ENCODE measurements around the gene POTEM.
"Not testable (repeated sequence)": the region's sequence is repeated elsewhere in the genome, so short reads cannot be mapped to it uniquely, and the experiment has no call there.

POTEM gene

DNA sequence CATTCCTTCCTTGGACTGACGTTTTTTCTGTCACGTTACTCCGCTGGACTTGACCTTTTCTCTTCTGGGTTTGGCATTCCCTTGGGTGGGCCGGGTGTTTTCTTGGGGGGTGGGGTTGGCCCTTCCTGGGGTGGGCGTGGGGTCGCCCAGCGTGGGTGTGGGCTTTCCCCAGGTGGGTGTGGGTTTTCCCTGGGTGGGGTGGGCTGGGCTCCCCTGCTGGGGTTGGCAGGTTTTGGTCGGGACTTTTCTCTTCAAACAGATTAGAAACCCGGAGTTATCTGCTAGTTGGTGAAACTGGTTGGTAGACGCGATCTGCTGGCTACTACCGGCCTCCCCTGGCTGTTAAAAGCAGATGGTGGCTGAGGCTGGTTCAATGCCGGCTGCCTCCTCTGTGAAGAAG, at the start of gene POTEM:
Gene POTEM (plus strand): TSS at position 301 of the 400 bp plus-strand sequence. CDS start 52 bp downstream, at position 353.
- not testable (repeated sequence) for DNase-seq

DNA sequence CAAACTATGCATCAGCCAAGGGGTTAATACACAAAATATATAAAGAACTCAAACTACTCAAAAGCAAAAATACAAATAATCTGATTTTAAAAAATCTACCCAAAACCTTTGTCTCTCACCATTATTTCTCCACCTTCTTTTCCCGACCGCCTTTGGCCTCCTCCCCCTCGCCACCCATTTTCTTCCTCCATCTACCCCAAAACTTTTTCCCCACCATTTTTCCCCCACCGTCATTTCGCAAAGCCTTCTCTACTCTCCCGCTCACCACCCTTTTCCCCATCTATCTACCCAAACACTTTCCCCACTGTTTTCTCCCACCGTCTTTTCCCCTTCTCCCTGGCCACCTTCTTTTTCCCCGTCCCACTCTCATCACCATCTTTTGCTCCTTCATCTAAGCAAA, 48.9 kb upstream of the POTEM start:
- DNase-seq = not testable (repeated sequence)

DNA sequence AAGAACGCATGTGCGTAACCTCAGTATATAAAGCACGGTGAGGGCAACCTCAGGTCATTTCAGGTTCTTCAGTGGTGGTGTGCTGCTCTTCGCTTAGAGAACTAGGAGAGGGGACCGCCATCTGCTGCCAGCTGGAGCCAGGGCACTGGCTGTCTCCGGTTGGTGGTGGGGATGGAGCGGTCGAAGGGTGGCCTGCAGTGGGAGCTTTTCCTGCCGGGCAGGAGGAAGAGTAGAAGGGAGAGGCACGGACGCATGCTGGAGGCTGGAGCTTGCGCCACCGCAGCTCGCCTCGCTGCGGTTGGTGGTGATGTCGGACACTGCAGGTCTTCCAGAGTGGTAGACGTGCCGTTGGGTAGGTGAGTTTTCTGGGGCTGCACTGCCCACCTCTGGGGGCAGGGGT, 47.2 kb upstream of the POTEM start:
- not testable (repeated sequence) for DNase-seq

DNA sequence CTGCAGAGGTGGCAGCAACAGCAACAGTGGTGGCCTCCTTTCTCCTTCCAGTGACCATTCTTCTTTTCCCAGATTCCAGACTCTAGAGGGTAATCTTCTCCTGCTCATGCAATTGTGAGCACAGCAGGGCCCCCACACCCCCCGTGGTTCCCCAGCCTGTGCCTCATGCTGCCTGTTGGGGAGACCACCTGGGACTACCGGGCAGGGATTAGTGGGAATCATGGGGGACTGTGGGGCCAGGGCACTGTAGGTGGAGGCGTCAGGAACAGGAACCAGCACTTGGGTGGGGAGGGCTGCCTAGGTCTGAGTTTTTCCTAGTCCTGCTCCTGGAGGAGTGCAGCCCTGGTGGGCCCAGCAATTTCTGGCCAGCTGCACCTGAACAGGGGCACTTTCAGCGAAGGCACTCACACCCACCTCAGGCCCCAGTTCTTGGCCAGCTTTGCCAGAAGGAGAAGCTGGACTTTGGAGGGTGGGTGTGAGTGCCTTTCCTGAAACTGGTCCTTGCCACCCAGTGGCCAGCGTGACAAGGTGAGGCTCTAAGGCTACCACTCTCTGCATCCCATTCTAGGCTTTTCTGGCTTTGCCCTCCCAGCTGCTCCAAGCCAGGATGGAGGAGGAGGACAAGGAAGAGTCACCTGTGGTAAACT, 46.1 kb upstream of the POTEM start:
- not testable (repeated sequence) for DNase-seq

DNA sequence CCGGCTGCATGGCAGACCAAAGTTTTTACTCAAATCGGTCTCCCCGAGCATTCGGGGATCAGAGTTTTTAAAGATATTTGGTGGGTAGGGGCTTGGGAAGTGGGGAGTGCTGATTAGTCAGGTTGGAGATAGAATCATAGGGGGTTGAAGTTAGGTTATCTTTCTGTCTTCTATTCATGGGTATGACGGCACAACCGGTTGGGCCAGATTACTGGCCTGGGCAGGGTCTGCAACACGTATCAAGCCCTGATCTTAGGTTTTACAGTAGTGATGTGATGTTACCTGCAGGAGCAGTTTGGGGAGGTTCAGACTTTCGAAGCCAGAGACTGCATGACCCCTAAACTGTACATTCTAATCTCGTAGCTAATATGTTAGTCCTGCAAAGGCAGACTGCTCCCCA, 30.4 kb upstream of the POTEM start:
- DNase-seq = not testable (repeated sequence)

DNA sequence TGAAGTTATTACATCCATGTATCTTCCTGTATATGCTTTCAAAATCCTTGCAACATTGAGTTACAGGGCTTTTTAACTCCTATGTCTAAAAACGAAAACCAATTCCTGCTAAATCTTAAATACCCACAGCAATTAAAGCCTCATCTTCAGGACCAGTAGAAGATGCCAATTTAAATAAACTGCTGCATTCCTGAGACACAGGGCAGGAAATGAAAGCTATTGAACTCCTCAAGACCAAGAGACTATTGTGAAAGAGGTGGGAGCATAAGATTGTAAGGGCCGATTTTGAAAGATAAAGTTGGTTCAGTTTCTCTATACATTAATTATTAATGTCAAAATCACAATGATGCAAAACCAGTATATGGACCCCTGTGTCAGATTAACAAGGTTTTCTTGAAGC, 28.5 kb upstream of the POTEM start:
- not testable (repeated sequence) for DNase-seq

DNA sequence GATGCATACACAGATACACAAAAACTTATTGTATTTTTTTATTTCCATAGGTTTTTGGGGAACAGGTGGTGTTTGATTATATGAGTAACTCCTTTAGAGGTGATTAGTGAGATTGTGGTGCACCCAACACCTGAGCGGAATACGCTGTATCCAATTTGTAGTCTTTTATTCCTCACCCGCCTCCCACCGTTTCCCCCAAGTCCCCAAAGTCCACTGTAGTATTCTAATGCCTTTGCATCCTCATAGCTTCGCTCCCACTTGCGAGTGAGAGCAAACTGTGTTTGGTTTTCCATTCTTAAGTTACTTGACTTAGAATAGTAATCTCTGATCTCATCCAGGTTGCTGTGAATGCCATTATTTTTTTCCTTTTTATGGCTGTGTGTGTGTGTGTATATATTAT, 17.3 kb upstream of the POTEM start:
- DNase-seq = not testable (repeated sequence)

DNA sequence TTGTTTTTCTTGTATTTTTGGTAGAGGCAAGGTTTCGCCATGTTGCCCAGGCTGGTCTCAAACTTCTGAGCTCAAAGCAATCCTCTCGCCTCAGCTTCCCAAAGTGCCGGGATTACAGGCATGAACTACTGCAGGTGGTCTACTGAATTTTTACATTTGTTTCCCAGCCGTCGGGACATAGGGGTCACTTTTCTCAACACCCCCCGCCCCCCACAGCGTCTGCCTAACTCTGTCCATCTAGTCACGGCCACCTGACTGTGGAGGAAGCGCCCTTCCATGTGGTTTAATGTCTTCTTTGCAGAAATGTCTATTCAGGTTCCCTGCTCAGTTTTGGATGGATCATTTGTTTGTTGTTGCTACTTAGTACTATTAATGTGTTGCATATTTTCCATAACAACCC, 14.1 kb upstream of the POTEM start:
- DNase-seq = not testable (repeated sequence)

DNA sequence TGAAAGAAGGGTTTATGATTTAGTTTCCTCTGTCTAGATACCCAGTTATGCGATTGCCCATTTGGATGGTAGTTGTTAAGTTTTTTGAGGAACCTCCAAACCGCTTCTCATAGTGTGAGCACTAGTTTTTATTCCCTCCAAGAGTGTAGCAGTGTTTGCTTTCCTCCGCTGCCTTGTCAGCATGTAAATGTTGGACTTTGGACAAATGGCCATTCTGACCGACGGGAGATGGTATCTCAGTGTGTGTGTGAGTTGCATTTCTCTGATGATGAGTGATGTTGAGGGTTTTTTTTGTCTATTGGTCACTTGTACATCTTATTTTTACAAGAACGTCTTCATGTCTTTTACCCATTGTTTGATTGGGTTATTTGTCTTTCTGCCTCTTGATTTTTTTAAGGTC, 11.4 kb upstream of the POTEM start:
- not testable (repeated sequence) for DNase-seq

DNA sequence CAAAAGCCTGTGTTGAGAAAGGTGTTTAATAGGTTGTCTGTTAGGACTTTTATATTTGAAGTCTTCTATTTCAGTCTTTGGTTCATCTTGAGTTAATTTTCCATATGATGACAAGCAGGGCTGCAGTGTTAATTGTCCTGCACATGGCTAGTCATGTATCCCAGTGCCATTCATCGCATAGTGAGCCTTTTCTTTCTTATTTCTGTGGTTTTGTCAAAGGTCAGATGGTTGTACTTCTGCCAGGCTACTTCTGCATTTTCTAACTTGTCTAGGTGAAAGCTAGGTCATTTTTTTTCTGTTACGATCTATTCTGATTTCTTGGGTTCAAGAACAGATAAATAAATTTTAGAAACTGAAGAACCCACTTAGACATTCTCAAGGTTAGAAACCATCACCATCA, 5.7 kb upstream of the POTEM start:
- not testable (repeated sequence) for DNase-seq

DNA sequence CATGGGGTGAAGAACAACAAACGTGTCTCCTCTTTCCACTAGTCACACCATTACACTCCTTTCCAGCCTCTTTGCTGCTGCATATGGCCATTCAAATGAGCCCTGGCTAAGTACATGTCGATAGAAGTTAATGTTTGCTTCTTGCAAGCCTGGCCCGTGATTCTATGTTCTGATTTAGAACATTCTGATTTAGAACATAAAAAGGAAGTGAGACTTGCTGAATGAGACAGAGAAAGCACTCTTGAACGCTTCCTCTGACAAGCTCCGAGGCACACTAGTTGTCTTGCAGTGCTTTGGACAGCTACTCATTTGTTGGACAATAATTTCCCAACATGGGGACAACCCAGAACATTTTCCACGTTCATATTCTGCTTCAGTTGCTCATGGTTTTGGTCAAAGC, 5.1 kb upstream of the POTEM start:
- not testable (repeated sequence) for DNase-seq

DNA sequence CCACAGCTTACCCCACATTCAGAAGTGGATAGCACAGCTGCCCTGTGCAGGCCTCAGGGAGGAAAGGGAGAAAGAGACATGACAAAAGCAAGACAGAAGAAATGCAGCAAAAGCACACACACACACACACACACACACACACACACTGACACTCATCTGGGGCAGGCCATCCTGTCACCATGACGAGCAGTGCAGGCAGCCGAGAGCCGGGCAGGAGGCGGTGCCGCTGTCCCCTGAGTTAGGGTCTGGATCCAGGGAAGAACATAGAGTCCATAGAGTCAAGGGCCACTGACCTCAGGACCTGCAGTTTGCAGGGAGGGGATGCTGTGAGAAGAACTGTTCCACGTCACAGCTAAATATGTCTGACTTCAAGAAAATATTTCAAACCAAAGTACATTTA, 4.0 kb upstream of the POTEM start:
- not testable (repeated sequence) for DNase-seq

DNA sequence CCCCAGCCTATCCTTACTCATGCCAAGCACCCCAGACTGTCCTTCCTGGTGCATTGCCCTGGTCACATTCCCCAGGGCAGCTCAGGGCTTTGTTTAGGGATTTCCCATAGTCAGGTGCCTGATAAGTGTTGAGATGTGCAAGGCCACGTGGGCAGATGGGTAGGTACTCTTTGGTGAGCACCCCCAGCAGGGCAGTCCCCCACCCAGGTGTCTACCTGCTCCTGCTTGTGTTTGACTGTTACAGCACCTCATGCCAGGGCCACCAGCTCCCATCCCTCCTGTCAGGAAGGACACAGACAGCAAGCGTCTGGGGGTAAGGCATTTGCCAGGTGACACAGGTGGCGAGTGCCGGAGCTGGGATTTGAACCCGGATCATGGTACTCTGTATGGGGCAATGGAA, 2.4 kb upstream of the POTEM start:
- DNase-seq = not testable (repeated sequence)

DNA sequence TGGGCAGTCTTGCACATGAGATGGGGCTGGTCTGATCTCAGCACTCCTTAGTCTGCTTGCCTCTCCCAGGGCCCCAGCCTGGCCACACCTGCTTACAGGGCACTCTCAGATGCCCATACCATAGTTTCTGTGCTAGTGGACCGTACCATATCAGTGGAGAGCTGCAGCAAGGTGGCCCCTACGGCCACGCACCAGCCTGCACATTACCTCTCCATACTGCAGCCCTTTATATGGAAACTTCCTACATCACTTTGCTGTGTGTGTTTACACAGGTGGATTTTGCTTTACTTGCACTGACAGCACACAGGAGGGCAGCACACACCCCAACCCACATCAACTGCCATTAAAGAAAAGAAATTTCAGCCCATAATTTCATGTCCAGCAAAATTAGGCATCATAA, 35.3 kb downstream of the POTEM start:
- DNase-seq = not testable (repeated sequence)

DNA sequence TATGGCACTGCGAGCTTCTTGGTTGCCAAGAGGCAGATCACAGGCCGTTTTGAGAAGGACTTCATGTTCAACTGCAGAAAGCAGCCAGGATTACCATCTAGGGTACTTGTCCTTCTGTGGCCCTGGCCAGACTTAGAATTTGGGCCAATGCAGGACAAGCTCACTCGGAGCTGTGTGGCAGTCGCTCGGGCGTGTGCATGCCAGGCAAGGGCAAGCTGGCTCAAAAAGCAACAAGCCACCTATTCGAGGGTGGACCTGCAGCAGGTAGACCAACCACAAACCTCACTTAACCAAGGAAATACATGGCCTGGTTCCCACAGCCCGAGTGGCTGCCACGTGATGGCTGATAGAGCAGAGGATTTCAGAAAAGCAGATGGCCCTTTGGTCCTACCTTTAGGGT, 39.3 kb downstream of the POTEM start:
- DNase-seq = not testable (repeated sequence)

DNA sequence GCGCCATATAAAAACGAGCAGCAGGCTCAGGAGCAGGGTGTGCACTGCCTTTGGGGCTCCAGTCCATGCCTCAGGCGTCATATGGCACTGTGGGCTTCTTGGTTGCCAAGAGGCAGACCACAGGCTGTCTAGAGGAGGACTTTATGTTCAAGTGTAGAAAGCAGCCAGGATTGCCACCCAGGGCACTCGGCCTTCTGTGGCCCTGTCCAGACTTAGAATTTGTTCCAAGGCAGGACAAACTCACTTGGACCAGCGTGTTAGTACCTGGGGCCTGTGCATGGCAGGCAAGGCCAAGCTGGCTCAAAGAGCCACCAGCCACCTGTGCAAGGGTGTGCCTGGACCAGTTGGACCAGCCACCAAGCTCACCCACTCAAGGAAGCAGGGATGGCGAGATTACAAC, 40.4 kb downstream of the POTEM start:
- not testable (repeated sequence) for DNase-seq

DNA sequence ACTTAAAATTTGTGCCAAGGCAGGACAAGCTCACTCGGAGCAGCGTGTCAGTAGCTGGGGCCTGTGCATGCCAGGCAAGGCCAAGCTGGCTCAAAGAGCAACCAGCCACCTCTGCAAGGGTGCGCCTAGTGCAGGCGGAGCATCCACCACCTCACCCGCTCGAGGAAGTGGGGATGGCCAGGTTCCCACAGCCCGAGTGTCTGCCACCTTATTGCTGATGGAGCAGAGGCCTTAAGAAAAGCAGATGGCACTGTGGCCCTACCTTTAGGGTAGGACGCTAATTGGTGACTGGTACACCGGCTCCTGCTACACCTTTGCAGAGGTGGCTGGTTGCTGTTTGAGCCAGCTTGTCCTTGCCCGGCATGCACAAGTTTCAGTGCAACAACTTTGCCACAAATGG, 43.8 kb downstream of the POTEM start:
- DNase-seq = not testable (repeated sequence)

DNA sequence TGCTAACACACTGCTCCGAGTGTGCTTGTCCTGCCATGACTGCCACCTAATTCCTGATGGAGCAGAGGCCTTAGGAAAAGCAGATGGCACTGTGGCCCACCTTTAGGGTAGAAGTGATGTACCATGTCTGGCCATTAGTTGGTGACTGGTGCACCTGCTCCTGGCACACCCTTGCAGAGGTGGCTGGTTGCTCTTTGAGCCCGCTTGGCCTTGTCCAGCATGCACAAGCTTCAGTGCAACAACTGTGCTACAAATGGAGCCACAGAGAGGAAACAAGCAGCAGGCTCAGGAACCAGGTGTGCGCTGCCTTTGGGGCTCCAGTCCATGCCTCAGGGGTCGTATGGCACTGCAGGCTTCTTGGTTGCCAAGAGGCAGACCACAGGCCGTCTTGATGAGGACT, 44.5 kb downstream of the POTEM start:
- not testable (repeated sequence) for DNase-seq

DNA sequence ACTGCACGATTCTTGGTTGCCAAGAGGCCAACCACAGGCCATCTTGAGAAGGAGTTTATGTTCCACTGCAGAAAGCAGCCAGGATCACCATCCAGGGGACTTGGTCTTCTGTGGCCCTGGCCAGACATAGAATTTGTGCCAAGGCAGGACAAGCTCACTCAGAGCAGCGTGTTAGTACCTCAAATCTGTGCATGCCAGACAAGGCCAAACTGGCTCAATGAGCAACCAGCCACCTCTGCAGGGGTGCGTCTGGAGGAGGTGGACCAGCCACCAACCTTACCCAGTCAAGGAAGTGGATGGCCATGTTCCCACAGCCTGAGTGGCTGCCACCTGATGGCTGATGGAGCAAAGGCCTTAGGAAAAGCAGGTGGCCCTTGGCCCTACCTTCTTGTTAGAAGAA, 48.0 kb downstream of the POTEM start:
- DNase-seq = not testable (repeated sequence)

DNA sequence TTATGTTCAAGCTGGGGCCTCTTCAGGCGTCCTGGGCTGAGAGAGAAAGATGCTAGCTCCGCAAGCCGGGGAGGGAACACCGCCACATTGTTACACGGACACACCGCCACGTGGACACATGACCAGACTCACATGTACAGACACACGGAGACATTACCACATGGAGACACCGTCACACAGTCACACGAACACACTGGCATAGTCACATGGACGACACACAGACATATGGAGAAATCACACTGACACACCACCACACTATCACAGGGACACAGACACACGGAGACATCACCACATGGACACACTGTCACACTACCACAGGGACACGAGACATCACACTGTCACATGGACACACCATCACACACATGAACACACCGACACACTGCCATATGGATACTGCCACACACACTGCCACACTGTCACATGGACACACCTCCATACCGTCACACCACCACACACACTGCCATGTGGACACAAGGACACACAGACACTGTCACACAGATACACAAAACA, 57.9 kb downstream of the POTEM start:
- DNase-seq = not testable (repeated sequence)

DNA sequence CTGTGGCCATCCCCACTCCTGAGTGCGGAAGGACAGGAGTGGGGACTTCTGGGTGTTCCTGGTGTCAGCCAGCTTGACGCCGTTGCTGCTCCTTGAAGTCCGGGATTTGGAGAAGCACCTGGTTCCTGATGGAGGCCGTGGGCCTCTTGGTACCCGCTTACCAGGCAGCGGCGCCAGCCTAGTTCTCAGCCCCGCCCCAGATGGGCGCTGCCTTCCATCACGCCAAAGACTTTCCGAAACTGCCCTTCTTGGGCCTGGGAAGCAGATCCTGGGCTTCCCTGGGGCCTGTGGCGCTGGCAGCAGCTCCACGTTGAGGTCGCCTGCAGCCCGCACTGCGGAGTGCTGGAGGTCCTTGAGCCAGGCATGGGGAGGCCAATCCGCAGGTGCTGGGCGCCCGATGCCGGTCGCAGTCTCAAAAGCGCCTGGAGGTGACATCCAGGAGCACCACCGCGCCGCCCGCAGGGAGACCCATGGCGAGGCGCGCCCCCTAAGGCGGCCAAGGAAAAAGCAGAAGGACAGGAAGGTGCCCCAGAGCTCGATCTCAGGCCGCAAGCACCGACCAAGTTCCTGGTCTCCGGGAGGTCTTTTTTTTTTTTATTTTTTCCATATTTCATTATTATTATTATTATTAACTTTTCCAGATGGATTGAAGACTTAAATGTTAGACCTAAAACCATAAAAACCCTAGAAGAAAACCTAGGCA, 59.6 kb downstream of the POTEM start:
- not testable (repeated sequence) for DNase-seq

DNA sequence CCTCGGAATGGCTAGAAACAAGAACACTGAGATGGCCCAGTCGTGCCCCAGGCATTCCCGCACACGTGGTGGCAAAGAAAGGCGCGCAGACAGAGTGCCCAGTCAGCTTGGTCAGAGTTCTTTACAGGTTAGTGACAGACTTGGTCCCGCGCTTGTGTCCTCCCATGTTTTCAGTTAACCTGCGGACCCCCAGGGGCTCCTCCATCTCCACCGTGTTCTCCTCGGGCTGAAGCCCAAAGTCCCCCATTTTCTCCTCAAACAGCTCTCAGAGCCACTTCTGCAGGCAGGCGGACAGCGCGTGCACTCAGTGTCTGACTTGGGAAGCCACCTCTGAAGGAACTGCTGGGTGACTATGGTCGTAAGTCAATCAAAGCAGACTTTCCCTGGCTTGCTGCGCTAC, 60.7 kb downstream of the POTEM start:
- not testable (repeated sequence) for DNase-seq

DNA sequence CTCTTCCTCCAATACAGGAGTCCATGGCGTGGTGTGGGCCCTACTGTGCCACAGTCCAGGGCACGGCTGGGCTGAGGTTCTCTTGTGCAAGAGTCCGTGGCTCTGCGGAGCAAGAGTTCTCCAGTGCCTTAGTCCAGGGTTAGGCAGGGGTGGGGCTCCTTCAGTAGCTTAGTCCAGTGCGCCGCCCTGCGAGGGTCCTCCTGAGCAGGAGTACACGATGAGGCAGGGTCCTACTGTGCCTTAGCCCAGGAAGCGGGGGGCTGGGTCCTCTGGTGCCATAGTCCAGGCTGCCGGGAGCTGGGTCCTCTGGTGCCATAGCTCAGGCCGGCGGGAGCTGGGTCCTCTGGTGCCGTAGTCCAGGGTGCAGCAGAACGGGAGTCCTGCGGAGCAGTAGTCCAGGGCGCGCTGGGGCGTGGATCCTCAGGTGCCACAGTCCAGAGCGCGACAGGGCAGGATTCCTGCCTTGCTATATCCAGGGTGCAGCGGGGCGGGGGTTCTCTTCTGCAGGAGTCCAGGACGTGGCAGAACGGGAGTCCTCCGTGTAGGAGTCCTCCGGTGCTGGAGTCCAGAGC, 69.7 kb downstream of the POTEM start:
- DNase-seq = not testable (repeated sequence)
